ENCODE results near the gene ZNF74.
"Not testable (repeated sequence)": the region's sequence is repeated elsewhere in the genome, so short reads cannot be mapped to it uniquely, and the experiment has no call there.

The ZNF74 gene

DNA sequence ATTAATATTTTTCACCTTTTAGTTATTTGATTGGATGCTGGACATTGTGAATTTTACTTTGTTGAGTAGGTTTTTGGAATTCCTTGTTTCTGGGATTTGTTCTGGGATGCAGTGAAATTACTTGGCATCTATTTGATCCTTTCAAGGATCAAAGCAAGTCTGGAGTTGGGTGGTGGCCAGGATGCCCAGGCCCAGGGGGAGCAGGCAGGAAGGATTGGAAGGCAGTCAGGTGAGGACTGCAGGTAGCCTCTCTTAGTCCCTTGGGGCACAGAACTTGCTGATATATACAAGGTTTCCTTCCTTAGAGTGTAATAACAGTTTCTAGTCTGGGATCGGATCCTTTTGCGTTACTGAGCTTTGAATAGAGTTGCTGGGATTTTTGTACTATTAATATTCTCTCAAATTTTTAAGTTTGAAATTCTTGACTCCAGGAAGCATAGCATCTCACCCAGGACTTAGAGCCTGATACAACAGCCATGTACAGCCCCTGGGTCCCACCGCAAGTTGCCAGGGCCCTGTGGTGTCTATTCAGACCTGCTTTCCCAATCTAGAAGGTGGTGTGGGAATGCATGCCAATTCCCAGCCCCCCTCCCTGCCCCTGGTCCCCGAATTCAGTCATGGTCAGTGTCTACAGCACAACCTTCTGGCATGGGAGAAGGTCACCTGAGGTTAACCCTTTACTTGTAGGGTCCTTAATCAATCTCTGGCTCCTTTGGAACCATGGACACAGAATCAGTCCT is 6.1 kb downstream of the ZNF74 start:
- no peak for DNase-seq (ENCODE audit: extremely low read depth in 1 of 2, low read depth in 1 of 2)

DNA sequence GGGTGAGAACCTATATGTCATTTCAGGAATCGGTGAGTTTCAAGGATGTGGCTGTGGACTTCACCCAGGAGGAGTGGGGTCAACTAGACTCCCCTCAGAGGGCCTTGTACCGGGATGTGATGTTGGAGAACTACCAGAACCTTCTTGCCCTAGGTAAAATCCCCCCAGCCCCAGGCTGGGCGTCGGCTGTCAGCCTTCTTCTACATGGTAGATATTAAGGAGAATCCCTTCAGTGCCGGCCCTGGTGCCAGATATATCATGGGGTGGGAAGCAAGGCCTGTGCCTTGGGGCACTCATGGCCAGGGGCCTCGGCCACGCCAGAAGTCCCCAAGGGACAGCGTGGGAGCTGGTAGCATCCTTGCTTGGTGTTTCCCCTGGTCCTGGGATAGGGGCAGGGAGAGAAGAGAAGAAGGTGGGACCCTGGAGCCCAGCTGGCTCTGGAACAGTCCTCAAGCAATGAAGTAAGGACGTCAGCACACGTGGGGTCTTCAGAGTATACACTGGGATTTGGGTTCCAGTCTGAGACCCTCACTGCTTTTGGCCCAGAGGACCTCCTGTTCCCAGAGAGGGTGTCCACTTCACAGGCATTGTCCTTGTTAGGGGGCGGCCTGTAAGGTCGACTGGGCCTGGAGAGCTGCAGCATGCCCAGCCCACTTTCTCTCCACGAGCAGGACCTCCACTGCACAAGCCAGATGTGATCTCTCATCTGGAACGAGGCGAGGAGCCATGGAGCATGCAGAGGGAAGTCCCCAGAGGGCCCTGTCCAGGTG is 6.8 kb downstream of the ZNF74 start:
- no peak for DNase-seq (ENCODE audit: extremely low read depth in 1 of 2, low read depth in 1 of 2)

- no peak for DNase-seq (ENCODE audit: extremely low read depth in 1 of 2, low read depth in 1 of 2)
Observed at GRCh38 chr22:20401376-20402014, 7.5 kb downstream of the ZNF74 start.

DNA sequence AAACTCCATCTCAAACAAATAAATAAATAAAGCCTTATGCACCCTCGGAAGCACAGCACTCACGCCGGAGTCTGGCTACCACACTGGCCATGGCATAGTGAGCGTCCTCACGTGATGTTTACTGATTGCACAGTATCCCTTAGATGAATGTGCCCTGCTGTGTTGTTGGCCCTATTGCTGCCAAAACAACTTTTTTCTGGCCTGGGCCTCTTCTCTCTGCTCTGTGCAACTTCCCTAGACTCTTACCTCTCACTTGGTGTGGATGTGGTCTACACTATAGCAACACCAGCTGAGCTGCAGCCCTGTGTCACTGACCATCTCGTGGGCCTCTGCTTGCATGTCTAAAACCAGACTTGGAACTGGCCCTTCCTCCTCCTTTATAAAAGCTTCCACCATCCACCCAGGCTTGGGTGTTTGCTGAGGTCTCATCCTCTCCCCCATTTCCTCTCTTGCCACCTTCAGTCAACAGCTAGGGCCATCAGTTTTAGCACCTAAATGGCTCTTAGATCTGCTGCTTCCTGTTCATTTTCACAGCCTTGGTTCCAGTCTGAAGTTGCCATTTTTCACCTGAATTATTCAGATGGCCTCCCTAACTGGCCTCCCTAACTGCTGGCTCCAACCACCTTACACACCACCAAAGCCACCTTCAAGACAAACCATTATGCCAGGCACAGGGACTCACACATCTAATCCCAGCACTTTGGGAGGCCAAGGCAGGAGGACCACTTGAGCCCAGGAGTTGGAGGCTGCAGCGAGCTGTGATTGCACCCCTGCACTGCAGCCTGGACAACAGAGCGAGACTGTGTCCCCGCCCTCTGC is 9.2 kb downstream of the ZNF74 start:
- no peak for DNase-seq (ENCODE audit: extremely low read depth in 1 of 2, low read depth in 1 of 2)

DNA sequence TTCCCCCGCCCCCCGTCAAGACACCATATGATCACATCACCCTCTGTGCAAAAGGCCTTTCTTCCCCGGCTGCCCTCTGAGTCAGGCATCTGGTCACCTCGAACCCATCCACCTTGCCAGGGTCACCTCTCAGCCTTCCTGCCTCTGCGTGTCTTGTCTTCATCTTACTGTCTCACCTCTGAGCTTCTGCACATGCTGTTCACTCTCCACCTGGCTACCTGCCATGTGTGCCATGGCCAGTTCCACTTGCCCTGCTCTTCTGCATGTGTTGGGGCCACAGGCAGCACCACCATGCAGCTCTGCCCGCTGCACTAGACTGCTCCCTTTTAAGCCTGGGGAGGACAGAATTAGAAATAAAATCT is 9.8 kb downstream of the ZNF74 start:
- DNase-seq (ENCODE audit: extremely low read depth in 1 of 2, low read depth in 1 of 2) = no peak

DNA sequence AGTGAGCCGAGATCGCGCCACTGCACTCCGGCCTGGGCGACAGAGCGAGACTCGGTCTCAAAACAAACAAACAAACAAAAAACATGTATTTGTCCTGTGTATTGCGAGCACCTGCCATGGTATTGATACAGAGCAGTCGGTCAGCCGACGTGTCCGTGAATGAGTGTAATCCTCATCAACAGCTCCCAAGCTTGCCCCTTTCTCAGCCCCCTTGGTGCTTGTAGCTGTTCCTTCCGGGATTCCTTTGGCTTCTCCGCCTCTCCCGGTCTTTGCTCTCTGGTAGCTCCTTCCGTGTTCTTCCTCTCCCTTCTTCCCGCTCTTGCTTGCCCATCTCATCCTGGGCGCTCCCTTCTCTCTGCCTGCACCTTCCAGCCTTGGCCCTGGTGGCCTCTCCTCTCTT is 10.9 kb downstream of the ZNF74 start:
- DNase-seq (ENCODE audit: extremely low read depth in 1 of 2, low read depth in 1 of 2) = no peak

GRCh38 chr22:20405291-20405930 is 11.5 kb downstream of the ZNF74 start:
- DNase-seq (ENCODE audit: extremely low read depth in 1 of 2, low read depth in 1 of 2) = no peak

DNA sequence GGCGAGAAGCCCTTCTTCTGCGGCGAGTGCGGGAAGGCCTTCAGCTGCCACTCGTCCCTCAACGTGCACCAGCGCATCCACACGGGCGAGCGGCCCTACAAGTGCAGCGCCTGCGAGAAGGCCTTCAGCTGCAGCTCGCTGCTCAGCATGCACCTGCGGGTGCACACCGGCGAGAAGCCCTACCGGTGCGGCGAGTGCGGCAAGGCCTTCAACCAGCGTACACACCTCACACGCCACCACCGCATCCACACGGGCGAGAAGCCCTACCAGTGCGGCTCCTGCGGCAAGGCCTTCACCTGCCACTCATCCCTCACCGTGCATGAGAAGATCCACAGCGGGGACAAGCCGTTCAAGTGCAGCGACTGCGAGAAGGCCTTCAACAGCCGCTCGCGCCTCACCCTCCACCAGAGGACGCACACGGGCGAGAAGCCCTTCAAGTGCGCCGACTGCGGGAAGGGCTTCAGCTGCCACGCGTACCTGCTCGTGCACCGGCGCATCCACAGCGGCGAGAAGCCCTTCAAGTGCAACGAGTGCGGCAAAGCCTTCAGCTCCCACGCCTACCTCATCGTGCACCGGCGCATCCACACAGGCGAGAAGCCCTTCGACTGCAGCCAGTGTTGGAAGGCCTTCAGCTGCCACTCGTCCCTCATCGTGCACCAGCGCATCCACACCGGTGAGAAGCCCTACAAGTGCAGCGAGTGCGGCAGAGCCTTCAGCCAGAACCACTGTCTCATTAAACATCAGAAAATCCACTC is 12.2 kb downstream of the ZNF74 start:
- DNase-seq (ENCODE audit: extremely low read depth in 1 of 2, low read depth in 1 of 2) = no peak

GRCh38 chr22:20406686-20407408 is 12.9 kb downstream of the ZNF74 start:
- DNase-seq (ENCODE audit: extremely low read depth in 1 of 2, low read depth in 1 of 2) = no peak

- no peak for DNase-seq (ENCODE audit: extremely low read depth in 1 of 2, low read depth in 1 of 2)
Observed at GRCh38 chr22:20407829-20408228, 13.9 kb downstream of the ZNF74 start.

DNA sequence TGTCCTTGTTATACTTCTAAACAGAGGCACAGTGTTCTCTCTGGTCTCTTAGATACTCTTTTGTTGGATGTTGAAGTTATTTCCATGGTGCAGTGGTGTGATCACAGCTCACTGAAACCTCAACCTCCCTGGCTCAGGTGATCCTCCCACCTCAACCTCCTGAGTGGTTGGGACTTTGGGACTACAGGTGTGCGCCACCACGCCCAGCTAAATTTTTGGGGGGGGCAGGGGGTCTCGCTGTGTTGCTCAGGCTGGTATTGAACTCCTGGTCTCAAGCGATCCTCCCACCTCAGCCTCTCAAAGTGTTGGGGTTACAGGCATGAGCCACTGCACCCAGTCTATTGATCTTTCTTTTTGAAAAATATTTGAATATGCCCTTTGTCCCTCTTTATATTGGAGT is 14.9 kb downstream of the ZNF74 start:
- DNase-seq (ENCODE audit: extremely low read depth in 1 of 2, low read depth in 1 of 2) = no peak

DNA sequence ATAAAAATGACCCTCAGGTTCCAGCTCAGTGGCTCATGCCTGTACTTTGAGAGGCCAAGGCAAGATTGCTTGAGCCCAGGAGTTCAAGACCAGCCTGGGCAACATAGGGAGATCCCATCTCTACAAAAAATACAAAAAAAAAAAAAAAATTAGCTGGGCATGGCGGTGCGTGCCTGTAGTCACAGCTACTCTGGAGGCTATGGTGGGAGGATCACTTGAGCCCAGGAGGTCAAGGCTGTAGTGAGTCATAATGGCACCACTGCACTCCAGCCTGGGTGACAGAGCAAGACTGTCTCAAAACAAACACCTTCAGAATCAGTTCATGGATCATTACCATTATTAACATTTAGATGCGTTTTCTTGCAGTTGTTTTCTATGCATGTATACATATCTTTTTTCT is 15.4 kb downstream of the ZNF74 start:
- DNase-seq (ENCODE audit: extremely low read depth in 1 of 2, low read depth in 1 of 2) = not testable (repeated sequence)

- DNase-seq (ENCODE audit: extremely low read depth in 1 of 2, low read depth in 1 of 2) = no peak
Observed at GRCh38 chr22:20412474-20413216, 18.7 kb downstream of the ZNF74 start.

GRCh38 chr22:20413217-20414058 is 19.5 kb downstream of the ZNF74 start:
- DNase-seq (ENCODE audit: extremely low read depth in 1 of 2, low read depth in 1 of 2) = no peak

GRCh38 chr22:20414059-20414440 is 20.1 kb downstream of the ZNF74 start:
- no peak for DNase-seq (ENCODE audit: extremely low read depth in 1 of 2, low read depth in 1 of 2)

GRCh38 chr22:20414450-20414849 is 20.5 kb downstream of the ZNF74 start:
- no peak for DNase-seq (ENCODE audit: extremely low read depth in 1 of 2, low read depth in 1 of 2)

DNA sequence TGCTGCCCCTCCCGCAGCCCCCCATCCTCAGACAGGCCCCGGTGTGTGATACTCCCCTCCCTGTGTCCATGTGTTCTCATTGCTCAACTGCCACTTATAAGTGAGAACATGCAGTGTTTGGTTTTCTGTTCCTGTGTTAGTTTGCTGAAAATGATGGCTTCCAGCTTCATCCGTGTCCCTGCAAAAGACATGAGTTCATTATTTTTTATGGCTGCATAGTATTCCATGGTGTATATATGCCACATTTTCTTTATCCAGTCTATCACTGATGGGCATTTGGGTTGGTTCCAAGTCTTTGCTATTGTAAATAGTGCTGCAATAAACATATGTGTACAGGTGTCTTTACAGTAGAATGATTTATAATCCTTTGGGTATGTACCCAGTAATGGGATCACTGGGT is 21.3 kb downstream of the ZNF74 start:
- not testable (repeated sequence) for DNase-seq (ENCODE audit: extremely low read depth in 1 of 2, low read depth in 1 of 2)

- not testable (repeated sequence) for DNase-seq (ENCODE audit: extremely low read depth in 1 of 2, low read depth in 1 of 2)
Observed at GRCh38 chr22:20415699-20416098, 21.7 kb downstream of the ZNF74 start.

All from activated CD8-positive, alpha-beta memory T cell treated with anti-CD3 and anti-CD28 coated beads for 1 hour (primary cell).